GOT3 (cell line): ENCODE results near the gene SCNN1G.
A peak's percentile ranks its signal among the peaks of the same experiment; 100 is the strongest.
"Not testable (repeated sequence)": the region's sequence is repeated elsewhere in the genome, so short reads cannot be mapped to it uniquely, and the experiment has no call there.

Source experiments
- DNase-seq: peaks from one replicate; lab custom pipeline; 2025; ENCODE audit warnings: mixed read lengths; lab: John Stamatoyannopoulos, UW

SCNN1G gene, protein sequence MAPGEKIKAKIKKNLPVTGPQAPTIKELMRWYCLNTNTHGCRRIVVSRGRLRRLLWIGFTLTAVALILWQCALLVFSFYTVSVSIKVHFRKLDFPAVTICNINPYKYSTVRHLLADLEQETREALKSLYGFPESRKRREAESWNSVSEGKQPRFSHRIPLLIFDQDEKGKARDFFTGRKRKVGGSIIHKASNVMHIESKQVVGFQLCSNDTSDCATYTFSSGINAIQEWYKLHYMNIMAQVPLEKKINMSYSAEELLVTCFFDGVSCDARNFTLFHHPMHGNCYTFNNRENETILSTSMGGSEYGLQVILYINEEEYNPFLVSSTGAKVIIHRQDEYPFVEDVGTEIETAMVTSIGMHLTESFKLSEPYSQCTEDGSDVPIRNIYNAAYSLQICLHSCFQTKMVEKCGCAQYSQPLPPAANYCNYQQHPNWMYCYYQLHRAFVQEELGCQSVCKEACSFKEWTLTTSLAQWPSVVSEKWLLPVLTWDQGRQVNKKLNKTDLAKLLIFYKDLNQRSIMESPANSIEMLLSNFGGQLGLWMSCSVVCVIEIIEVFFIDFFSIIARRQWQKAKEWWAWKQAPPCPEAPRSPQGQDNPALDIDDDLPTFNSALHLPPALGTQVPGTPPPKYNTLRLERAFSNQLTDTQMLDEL

DNA sequence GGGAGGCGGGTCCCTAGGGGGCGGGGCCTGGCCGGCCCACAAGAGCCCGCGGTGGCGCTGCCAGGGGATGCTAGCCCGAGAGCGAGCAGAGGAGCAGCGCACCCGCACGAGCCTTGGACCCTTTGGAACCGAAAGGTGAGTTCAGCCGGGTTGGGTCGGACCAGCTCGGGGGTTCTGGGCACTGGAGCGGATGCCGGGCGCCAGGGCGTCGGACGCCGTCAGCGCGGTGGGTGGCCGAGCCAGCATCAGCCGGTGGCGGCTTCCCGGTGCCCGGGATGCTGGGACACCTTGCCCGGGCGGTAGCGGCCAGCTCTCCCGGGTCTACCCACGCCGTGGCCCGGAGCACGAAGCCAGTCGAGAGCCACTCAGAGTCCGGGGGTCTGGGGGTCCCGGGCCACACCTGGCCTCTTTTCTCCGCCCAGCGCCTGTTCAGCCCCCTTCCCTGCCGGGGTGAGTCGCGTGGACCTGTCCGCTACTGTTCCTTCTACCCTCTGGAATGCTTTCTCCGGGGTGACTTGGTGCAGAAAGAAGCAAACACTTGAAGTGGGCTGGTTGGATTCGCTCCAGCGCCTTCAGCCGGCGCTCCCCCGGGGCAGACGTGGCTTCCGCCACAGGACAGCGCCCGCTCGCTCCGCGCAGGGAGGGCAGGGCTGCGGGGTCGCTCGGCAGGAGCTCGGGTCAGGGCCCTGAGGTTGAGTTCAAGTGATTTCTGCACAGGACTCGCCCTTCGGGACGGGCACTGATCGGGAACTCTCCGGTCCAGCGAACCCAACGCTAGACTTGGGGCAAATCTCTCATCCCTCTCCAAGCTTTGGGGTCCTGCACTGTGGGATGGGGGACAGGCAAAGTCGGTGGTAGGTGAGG, at the start of gene SCNN1G:
TSS of gene SCNN1G (plus strand) at position 67 of the 864 bp plus-strand sequence. CDS start 3,527 bp downstream, outside the sequence.
- no peak for DNase-seq

- no peak for DNase-seq
Observed at GRCh38 chr16:23132775-23133463, 49.6 kb upstream of the SCNN1G start.

DNA sequence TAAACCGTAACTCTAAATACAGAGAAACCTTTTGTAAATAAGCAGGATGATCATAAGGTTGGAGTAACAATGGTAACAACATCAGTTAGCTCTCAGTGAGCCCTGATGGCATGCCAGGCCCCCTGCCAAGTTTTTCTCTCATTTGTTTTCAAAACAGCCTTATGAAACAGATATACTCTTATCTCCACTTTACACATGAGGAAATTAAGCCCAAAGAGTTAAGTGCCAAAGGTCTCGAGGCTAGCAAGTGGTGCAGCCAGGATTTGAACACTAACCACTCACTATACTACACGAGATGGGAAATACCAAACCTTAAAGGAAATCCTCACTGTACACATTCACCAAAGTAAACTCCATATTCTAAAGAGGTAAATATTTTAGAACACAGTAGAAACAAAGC, 48.3 kb upstream of the SCNN1G start:
- DNase-seq, result no peak

DNA sequence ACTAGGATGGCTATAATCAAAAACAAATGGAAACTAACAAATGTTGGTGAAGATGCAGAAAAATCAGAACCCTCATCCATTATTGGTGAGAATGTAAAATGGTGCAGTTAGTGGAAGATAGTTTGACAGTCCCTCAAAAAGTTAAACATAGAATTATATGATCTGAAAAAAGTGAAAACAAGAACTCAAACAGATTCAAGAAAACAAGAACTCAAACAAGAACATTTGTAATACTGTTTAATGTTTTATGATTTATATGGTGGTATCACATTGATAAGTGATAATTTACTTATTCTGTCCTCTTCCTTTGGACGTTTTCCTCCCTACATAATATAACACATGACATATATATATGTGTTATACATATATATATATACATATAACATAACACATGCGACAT, 45.3 kb upstream of the SCNN1G start:
- no peak for DNase-seq

- DNase-seq, result no peak
Observed at GRCh38 chr16:23137818-23138217, 44.7 kb upstream of the SCNN1G start.

GRCh38 chr16:23140107-23140506, 42.4 kb upstream of the SCNN1G start:
- no peak for DNase-seq

GRCh38 chr16:23141033-23141432, 41.5 kb upstream of the SCNN1G start:
- no peak for DNase-seq

GRCh38 chr16:23141500-23141899, 41.0 kb upstream of the SCNN1G start:
- no peak for DNase-seq

- no peak for DNase-seq
Observed at GRCh38 chr16:23141959-23142740, 40.4 kb upstream of the SCNN1G start.

- DNase-seq, result no peak
Observed at GRCh38 chr16:23143391-23143790, 39.2 kb upstream of the SCNN1G start.

- DNase-seq, result not testable (repeated sequence)
Observed at GRCh38 chr16:23144393-23144792, 38.2 kb upstream of the SCNN1G start.

DNA sequence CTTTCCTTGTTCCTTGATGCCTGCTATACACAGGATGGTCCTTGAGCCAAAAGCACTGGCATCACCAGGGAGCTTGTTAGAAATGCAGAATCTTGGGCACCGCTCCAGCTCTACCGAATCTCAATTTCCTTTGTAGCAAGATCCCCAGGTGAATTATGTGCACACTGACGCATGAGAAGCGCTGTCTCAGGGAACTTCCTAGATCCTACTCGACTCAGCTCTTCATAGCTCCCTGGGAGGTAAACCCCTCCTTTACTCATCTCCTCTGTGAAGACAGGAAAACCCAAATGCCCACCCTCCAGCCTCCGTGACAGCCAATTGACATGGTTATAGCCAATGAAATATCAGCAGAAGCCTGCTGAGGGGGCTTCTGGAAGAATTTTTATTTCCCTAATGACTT, 37.4 kb upstream of the SCNN1G start:
- DNase-seq, result no peak

DNA sequence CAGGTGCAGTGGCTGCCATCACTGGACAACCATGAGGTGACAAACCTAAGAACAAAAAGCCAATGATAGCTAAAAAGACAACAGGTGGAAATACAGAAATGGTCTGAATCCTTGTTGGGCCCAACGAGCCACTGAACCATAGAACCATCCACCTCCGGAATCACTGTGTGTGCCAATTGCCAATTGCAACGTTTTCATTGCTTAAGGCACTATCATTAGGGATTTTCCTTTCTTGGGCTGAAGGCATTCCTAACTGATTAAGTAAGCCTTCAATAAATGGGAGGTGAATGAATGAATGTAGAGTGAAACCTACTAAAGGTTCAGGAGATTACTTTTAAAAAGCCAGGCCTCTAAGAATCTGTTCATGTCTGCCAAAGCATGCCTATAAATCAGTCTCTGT, 36.9 kb upstream of the SCNN1G start:
- no peak for DNase-seq

DNA sequence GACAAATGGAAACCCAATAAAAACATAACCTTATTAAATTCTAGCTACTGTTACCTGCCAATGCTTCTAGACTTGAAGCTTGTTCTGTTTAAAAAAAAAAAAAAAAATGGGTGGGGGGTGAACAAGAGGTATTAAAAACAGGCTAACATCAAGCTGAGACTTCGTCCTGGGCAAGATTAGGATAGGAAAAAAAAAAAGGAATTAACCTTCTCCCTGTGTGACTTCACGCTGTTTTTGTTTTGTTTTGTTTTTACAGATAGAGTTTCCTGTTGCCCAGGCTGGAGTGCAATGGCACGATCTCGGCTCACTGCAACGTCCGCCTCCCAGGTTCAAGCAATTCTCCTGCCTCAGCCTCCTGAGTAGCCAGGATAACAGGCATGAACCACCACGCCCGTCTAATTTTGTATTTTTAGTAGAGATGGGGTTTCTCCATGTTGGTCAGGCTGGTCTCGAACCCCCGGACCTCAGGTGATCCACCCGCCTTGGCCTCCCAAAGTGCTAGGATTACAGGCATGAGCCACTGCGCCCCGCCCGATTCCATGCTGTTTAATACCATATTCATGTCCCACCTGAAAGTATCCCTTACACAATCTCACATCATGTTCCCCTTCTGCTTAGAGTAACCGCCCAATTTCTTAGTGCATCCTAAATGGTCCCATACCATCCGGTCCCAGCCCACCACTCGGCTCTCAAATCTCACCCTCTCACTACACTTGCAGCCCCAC, 35.5 kb upstream of the SCNN1G start:
- no peak for DNase-seq

DNA sequence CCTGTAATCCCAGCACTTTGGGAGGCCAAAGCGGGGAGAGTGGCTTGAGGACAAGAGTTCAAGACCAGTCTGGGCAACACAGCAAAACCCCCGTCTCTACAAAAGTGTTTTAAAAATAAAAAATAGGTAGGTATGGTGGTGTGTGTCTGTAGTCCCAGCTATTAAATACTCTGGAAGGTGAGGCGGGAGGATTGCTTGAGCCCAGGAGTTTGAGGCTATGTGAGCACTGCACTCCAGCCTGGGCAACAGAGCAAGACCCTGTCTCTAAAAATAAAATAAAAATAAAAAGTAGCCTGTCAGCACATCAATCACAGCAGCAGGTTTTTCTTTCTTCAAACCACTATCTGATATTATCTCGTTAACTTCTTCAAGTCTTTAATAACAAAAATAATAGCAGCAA, 34.9 kb upstream of the SCNN1G start:
- no peak for DNase-seq

- DNase-seq, result no peak
Observed at GRCh38 chr16:23148166-23148512, 34.4 kb upstream of the SCNN1G start.

DNA sequence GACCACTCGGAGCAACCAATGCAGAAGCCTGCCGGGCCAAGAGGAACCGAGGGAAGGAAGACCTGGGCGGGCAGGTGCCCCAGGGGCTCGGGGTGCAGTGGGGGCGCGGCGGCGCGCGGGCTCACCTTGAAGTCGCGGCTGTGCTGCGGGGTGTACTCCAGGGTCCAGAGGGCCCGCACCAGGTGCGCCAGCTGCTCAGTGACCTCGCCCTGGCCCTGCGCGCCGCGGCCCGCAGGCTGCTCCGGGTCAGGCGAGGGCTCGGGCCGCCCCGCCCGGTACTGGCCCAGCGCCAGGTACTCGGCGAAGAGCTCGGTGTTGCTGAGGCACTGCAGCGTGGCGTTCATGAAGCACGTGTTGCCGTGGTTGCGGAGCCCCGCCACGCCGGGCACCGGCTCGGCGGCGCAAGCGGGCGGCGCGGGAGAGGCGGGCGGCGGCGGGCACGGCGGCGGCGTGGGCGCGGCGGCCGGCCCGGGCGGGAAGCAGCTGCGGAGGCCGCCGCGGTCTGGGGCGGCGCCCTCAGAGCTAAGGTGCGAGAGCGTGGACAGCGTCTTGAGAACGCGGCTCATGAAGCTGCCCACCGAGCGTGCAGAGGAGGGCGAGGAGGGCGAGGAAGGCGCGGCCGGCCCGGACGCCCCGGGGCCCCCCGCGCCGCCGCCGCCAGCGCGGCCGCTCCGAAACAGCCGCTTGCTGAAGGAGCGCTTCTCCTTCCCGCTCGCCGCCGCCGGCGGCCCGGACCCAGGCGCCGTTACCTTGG, 33.9 kb upstream of the SCNN1G start:
- DNase-seq, result no peak

DNA sequence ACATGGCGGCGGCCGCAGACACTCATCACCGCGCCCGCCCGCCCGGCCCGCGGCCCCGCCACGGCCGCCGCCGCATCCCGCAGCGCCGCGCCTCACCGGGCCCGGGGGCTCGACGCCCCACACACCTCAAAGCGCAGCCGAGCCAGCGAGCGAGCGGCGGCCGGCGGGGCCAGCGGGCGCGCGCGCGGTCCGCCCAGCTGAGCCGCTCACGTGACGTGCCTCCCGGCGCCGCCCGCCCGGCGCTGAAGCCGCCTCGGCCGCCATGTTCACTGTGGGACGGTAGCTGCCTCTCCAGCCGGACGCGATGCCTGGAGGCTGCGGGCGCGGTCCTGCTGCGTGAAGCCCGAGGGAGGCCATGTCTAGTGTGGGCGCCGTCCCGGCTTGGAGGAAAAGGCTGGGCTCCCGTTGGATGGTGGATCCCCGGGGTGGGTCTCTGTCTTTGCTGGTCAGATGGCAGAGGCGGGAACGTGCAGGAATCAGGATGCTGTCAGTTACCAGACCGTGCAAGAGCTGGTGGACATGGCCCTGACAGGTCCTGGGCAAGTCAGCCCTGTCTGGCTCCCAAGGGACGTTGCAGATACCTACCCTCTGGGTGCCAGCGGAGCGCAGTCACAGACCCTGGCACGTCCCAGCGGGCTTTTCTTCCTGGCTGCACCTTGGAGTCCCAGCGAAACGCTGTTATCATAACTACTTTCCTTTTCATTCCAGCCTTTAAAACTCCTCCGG, 33.1 kb upstream of the SCNN1G start, which contains the start of gene USP31:
TSS of gene USP31 (minus strand) at position 186 of the 726 bp plus-strand sequence. CDS start at position 4, 182 bp downstream.
- DNase-seq, result peak; percentile 77

GRCh38 chr16:23149993-23150364, 32.6 kb upstream of the SCNN1G start:
- no peak for DNase-seq
